ENCODE data around the gene DNAH6. TPM values are rescaled to one million over a fixed set of nuclear protein-coding genes. Genes with fewer than 3 reads are reported as not detected.
A peak's percentile ranks its signal among the peaks of the same experiment; 100 is the strongest.

Gene DNAH6
- total RNA-seq, 6 experiments from 2014 or later, result 0.66 to 2.3 (median 1.3) TPM

DNA sequence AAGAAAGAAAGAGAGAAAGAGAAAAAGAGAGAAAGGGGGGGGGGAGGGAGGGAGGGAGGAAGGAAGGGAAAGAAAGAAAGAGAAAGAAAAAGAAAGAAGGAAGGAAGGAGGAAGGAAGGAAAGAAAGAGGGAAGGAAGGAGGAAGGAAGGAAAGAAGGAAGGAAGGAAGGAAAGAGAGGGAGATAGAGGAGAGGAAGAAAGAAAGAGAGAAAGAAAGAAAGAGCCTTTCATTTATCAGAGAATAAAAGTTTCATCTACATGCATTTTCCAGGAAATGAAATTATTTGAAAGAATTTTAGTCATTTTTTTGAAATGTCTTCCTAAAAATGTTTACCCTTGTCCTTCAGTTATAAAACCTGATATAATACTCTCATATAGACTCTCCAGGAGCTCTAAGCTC, 192.1 kb downstream of the DNAH6 start:
- no peaks in the 10 kb centered on the region for H3K27me3 ChIP-seq
- intact Hi-C loops (cut with DNase I), result no loop called here
- TF ChIP-seq, protein P1, sequence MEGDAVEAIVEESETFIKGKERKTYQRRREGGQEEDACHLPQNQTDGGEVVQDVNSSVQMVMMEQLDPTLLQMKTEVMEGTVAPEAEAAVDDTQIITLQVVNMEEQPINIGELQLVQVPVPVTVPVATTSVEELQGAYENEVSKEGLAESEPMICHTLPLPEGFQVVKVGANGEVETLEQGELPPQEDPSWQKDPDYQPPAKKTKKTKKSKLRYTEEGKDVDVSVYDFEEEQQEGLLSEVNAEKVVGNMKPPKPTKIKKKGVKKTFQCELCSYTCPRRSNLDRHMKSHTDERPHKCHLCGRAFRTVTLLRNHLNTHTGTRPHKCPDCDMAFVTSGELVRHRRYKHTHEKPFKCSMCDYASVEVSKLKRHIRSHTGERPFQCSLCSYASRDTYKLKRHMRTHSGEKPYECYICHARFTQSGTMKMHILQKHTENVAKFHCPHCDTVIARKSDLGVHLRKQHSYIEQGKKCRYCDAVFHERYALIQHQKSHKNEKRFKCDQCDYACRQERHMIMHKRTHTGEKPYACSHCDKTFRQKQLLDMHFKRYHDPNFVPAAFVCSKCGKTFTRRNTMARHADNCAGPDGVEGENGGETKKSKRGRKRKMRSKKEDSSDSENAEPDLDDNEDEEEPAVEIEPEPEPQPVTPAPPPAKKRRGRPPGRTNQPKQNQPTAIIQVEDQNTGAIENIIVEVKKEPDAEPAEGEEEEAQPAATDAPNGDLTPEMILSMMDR (IDR thresholded peaks at IDR 0.05), result no peak
- no peak for TF ChIP-seq POLR2A (IDR thresholded peaks at IDR 0.05)
- no peak overlapping the region for H3K4me3 ChIP-seq
- ATAC-seq (no peak), DNase-seq (no peak)
- no peaks in the 10 kb centered on the region for H3K9me3 ChIP-seq
- H3K36me3 ChIP-seq, result no peaks in the 10 kb centered on the region
- H3K27ac ChIP-seq, result no peak overlapping the region
- peaks cover 0 to 13% (median 0%) of the 10 kb centered on the region in 4 donors for H3K4me1 ChIP-seq

DNA sequence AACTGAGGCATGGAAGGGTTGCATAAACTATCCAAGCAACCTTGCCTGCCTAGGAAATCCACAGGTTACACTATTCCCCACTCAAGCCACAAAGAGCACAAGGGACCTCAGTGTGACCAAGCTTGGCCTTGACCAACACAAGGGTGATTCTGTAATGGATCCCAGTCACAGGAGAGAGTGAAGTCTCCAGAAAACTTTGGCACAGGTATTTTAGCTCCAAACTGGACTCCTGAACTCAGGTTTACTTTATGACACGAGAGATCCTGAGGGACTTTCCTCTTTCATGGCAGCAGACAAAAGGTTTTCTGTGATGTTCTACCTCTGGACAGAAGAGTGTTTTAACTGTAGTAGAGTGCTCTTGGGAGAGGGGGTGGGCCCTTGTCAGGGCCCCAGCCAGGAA, 195.4 kb downstream of the DNAH6 start:
- H3K36me3 ChIP-seq, result no peaks in the 10 kb centered on the region
- H3K4me3 ChIP-seq, result no peak overlapping the region
- H3K27me3 ChIP-seq, result no peaks in the 10 kb centered on the region
- H3K9me3 ChIP-seq, result no peaks in the 10 kb centered on the region
- H3K27ac ChIP-seq, result no peak overlapping the region
- WGBS (ENCODE audit: insufficient coverage, low coverage, low lambda C conversion rate, missing lambda C conversion rate), result 0% methylated on average over 1 of the region's 1 CpG
- TF ChIP-seq, protein P1 (IDR thresholded peaks at IDR 0.05), result no peak
- TF ChIP-seq POLR2A (IDR thresholded peaks at IDR 0.05), result no peak
- peaks cover 0 to 5% (median 0%) of the 10 kb centered on the region in 4 donors for H3K4me1 ChIP-seq
- DNase-seq (no peak), ATAC-seq (peak in 3 of 4 donors; percentile 14 to 85 (median 62))
- intact Hi-C loops (cut with DNase I), result no loop called here

DNA sequence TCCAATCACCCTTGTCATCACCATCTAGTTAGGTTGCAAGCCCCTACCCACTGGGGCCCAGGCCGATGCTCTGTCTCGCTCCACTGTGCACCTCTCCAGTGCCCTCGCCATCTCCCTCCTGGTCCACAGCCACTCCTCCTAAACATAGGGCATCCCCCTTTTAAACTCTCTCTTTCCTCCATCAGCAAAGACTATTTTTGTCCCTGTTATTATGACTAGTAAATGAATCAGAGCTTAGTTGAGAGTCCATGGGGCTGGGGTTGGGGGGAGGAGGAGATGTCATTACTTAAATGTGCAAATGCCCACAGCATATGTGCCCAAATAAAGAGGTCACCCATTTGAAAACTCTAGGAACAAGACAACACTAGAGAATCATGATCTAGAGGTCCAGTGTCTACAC, 197.1 kb downstream of the DNAH6 start:
- no peak overlapping the region for H3K27ac ChIP-seq
- ATAC-seq (no peak), DNase-seq (no peak)
- H3K9me3 ChIP-seq, result no peaks in the 10 kb centered on the region
- H3K4me1 ChIP-seq, result peaks cover 0 to 5% (median 0%) of the 10 kb centered on the region in 4 donors
- H3K27me3 ChIP-seq, result no peaks in the 10 kb centered on the region
- WGBS (ENCODE audit: insufficient coverage, low coverage, low lambda C conversion rate, missing lambda C conversion rate), result 91% methylated on average over 3 of the region's 3 CpGs
- no peak for TF ChIP-seq POLR2A (IDR thresholded peaks at IDR 0.05)
- TF ChIP-seq, protein P1 (IDR thresholded peaks at IDR 0.05), result no peak
- no peak overlapping the region for H3K4me3 ChIP-seq
- intact Hi-C loops (cut with DNase I), result no loop called here
- no peaks in the 10 kb centered on the region for H3K36me3 ChIP-seq

DNA sequence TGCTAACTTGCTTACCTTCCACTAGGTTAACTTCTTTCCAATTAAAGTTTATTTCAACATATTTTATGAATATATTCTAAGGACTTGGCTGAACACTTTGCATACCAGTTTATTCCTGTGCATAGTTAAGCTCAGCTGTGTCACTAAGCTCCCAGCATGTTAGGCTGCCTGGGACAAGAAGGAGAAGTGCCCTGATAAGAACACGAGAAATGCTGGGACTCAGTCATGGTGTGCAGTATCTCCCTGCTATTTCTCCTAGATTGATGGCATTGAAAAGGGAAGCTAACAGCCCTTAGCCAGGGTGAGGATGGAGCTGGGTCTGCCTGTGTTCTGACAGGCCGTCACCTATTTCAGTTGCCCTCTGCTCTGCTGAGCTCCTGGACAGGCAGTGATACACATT, 200.3 kb downstream of the DNAH6 start:
- intact Hi-C loops (cut with DNase I), result no loop called here
- TF ChIP-seq POLR2A (IDR thresholded peaks at IDR 0.05), result no peak
- TF ChIP-seq, protein P1 (IDR thresholded peaks at IDR 0.05), result no peak
- DNase-seq (no peak), ATAC-seq (no peak)
- no peaks in the 10 kb centered on the region for H3K27me3 ChIP-seq
- no peaks in the 10 kb centered on the region for H3K9me3 ChIP-seq
- H3K4me1 ChIP-seq, result peaks cover 0 to 3% (median 0%) of the 10 kb centered on the region in 4 donors
- 60% methylated on average over 1 of the region's 2 CpGs for WGBS (ENCODE audit: insufficient coverage, low coverage, low lambda C conversion rate, missing lambda C conversion rate)
- H3K36me3 ChIP-seq, result no peaks in the 10 kb centered on the region
- H3K27ac ChIP-seq, result no peak overlapping the region
- H3K4me3 ChIP-seq, result no peak overlapping the region

DNA sequence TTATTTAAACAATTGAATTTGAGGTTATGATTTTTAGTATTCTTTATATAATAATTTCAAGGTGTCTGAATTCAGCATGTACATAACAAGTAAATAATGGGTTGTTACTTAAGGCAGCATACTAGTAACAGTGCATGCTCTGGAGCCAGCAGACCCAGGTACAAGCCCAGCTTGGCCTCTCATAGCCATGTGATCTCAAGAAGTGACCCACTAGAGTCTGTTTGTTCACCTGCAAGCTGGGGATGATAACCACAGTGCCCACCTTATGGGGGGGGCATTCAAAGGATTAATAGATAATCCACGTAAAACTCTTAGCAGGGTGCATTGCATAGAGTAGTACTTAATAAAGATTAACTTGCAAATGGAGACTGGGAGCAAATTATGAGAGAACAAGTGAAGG, 201.0 kb downstream of the DNAH6 start:
- 82% methylated on average over 1 of the region's 1 CpG for WGBS (ENCODE audit: insufficient coverage, low coverage, low lambda C conversion rate, missing lambda C conversion rate)
- H3K27me3 ChIP-seq, result no peaks in the 10 kb centered on the region
- no peak overlapping the region for H3K4me3 ChIP-seq
- ATAC-seq, result no peak
- no peak overlapping the region for H3K27ac ChIP-seq
- no peaks in the 10 kb centered on the region for H3K4me1 ChIP-seq
- no peaks in the 10 kb centered on the region for H3K9me3 ChIP-seq
- intact Hi-C loops (cut with DNase I), result no loop called here
- TF ChIP-seq, protein P1 (IDR thresholded peaks at IDR 0.05), result no peak
- no peak for TF ChIP-seq POLR2A (IDR thresholded peaks at IDR 0.05)
- no peaks in the 10 kb centered on the region for H3K36me3 ChIP-seq
- no peak for DNase-seq

All from right lobe of liver (tissue), 6 donors.